HepG2 (cell line): ENCODE results near the gene SLC25A11. TPM values are rescaled to one million over a fixed set of nuclear protein-coding genes. Genes with fewer than 3 reads are reported as not detected.

Source experiments
- ATF1 ChIP-seq: IDR thresholded peaks from 2 replicates; pipeline ENCODE4 v1.6.1; 2016; ENCODE audit warnings: mild to moderate bottlenecking, control low read depth
- CREM ChIP-seq, 2 experiments: sonication (generic) in 1 of 2; formaldehyde crosslinking in 1 of 2; IDR thresholded peaks; 2 replicates each; pipeline versions ENCODE4 v1.4.0 to v1.6.1; 2016 to 2020; ENCODE audit warnings: antibody characterized with exemption in 1 of 2, mild to moderate bottlenecking in 1 of 2, missing genetic modification reagents in 1 of 2
- EHMT2 ChIP-seq: fragments of 200-600 bp; sonication (generic); IDR thresholded peaks from 2 replicates; pipeline ENCODE4 v1.7.0; 2017; ENCODE audit warnings: antibody characterized with exemption, low read depth, low read length, borderline replicate concordance
- ETV5 ChIP-seq: IDR thresholded peaks from 2 replicates; pipeline ENCODE4 v1.6.1; 2018; ENCODE audit warnings: missing biosample characterization, missing genetic modification reagents, inconsistent platforms, borderline replicate concordance
- GFI1 ChIP-seq: sonication (generic); formaldehyde crosslinking; IDR thresholded peaks from 2 replicates; pipeline ENCODE4 v1.5.0; 2020; ENCODE audit warnings: missing genetic modification reagents, mild to moderate bottlenecking, borderline replicate concordance
- GPBP1L1 ChIP-seq: sonication (generic); formaldehyde crosslinking; IDR thresholded peaks from 2 replicates; pipeline ENCODE4 v1.5.0; 2020; ENCODE audit warnings: mild to moderate bottlenecking, missing genetic modification reagents
- HBP1 ChIP-seq: IDR thresholded peaks from 2 replicates; pipeline ENCODE4 v1.6.1; 2016; ENCODE audit warnings: low read depth, control low read depth
- IRX3 ChIP-seq: sonication (generic); formaldehyde crosslinking; IDR thresholded peaks from 2 replicates; pipeline ENCODE4 v1.8.1; 2023; ENCODE audit warnings: mild to moderate bottlenecking, low read depth, missing genetic modification reagents, borderline replicate concordance
- ISX ChIP-seq: sonication (generic); formaldehyde crosslinking; conservative IDR thresholded peaks from 2 replicates; pipeline ENCODE4 v1.5.0; 2020; ENCODE audit warnings: missing genetic modification reagents
- MZF1 ChIP-seq: sonication (generic); formaldehyde crosslinking; IDR thresholded peaks from 2 replicates; pipeline ENCODE4 v1.8.1; 2023; ENCODE audit warnings: mild to moderate bottlenecking, missing genetic modification reagents, borderline replicate concordance
- ONECUT2 ChIP-seq: sonication (generic); formaldehyde crosslinking; IDR thresholded peaks from 2 replicates; pipeline ENCODE4 v1.4.0; 2020; ENCODE audit warnings: missing genetic modification reagents
- PHF5A ChIP-seq: IDR thresholded peaks from one replicate; pipeline ENCODE4 v1.6.1; 2018; ENCODE audit warnings: low read depth, missing genetic modification reagents; ENCODE audit not compliant: unreplicated experiment
- REL ChIP-seq: sonication (generic); formaldehyde crosslinking; conservative IDR thresholded peaks from 2 replicates; pipeline ENCODE4 v1.8.0; 2022; ENCODE audit warnings: mild to moderate bottlenecking, missing genetic modification reagents, moderate library complexity
- RORA ChIP-seq: sonication (generic); formaldehyde crosslinking; IDR thresholded peaks from 2 replicates; pipeline ENCODE4 v1.5.0; 2020; ENCODE audit warnings: mild to moderate bottlenecking, missing genetic modification reagents, moderate library complexity
- SALL1 ChIP-seq: sonication (generic); formaldehyde crosslinking; IDR thresholded peaks from 2 replicates; pipeline ENCODE4 v1.8.0; 2022; ENCODE audit warnings: mild to moderate bottlenecking, missing genetic modification reagents
- TAF15 ChIP-seq: fragments of 200-400 bp; formaldehyde crosslinking; IDR thresholded peaks from one replicate; pipeline ENCODE4 v1.6.1; 2018; ENCODE audit warnings: mild to moderate bottlenecking, low read depth, low read length; ENCODE audit not compliant: poor library complexity, severe bottlenecking
- U2AF1 ChIP-seq: fragments of 200-400 bp; formaldehyde crosslinking; optimal IDR thresholded peaks from 2 replicates; pipeline ENCODE3; 2017; ENCODE audit warnings: mild to moderate bottlenecking, low read depth, low read length
- ZBTB42 ChIP-seq: sonication (generic); formaldehyde crosslinking; IDR thresholded peaks from 2 replicates; pipeline ENCODE4 v1.5.0; 2020; ENCODE audit warnings: mild to moderate bottlenecking, missing genetic modification reagents
- ZNF251 ChIP-seq: sonication (generic); formaldehyde crosslinking; IDR thresholded peaks from 2 replicates; pipeline ENCODE4 v1.9.0; 2021; ENCODE audit warnings: mild to moderate bottlenecking, missing genetic modification reagents
- ZNF260 ChIP-seq: sonication (generic); formaldehyde crosslinking; IDR thresholded peaks from 2 replicates; pipeline ENCODE4 v1.4.0; 2020; ENCODE audit warnings: missing genetic modification reagents, low read depth, mild to moderate bottlenecking, borderline replicate concordance
- ZNF282 ChIP-seq: fragments of 450-650 bp; IDR thresholded peaks from 2 replicates; pipeline ENCODE4 v1.6.1; 2018; ENCODE audit not compliant: partially characterized antibody
- ZNF546 ChIP-seq: sonication (generic); formaldehyde crosslinking; conservative IDR thresholded peaks from 2 replicates; pipeline ENCODE4 v1.8.1; 2023; ENCODE audit warnings: mild to moderate bottlenecking, missing genetic modification reagents
- ZNF839 ChIP-seq: sonication (generic); formaldehyde crosslinking; IDR thresholded peaks from 2 replicates; pipeline ENCODE4 v1.4.0; 2020; ENCODE audit warnings: missing genetic modification reagents, mild to moderate bottlenecking, borderline replicate concordance
- ZSCAN9 ChIP-seq: IDR thresholded peaks from 2 replicates; pipeline ENCODE4 v1.6.1; 2016; ENCODE audit warnings: borderline replicate concordance
- polyA plus RNA-seq, 8 experiments: library from polyadenylated mRNA; depleted of rRNA in 3 of 8; stranded (reverse) in 7 of 8; unstranded in 1 of 8; fragments of >200 nt; fragmentation: Illumina TruSeq in 4 of 8; extraction: Trizol in 4 of 8; gene quantifications; 2 replicates each; pipeline versions ENCODE4 v1.2.1 to v1.2.3, GENCODE V29; 2011 to 2016; ENCODE audit warnings: low read depth in 4 of 8, missing spikeins in 1 of 8, mixed read lengths in 1 of 8; ENCODE audit not compliant: insufficient read depth in 1 of 8
- total RNA-seq, 5 experiments: library from RNA; depleted of rRNA; stranded (reverse); fragments of >200 nt; fragmentation: Illumina TruSeq; extraction: Trizol; gene quantifications; 2 replicates each; pipeline ENCODE4 v1.2.3, GENCODE V29; 2016; ENCODE audit warnings: low read depth in 1 of 5

Gene SLC25A11
- total and polyA plus RNA-seq, 2 of the 13 experiments (the other 11 are each of a cell fraction or from before 2014, with no cell fraction given), result 35.4 to 47.2 TPM

GRCh38 chr17:4947411-4948165 lies 7.7 kb upstream of the SLC25A11 start (continued):
- TF ChIP-seq RORA (CRISPR knock-in tag) (no peak), SALL1 (CRISPR knock-in tag) (peak; percentile 34; the same call in 1 of the 2 replicates), CREM (IDR thresholded peaks at IDR 0.05) (no peak), CREM (CRISPR knock-in tag; IDR thresholded peaks at IDR 0.05) (no peak), U2AF1 (no peak), ATF1 (CRISPR knock-in tag) (no peak), PHF5A (CRISPR knock-in tag) (no peak), ONECUT2 (CRISPR knock-in tag) (no peak), ETV5 (CRISPR knock-in tag) (peak; percentile 21; the same call in 1 of the 2 replicates), REL (CRISPR knock-in tag) (no peak), HBP1 (no peak), IRX3 (CRISPR knock-in tag) (no peak), ZBTB42 (CRISPR knock-in tag) (0 out of 2 replicates have a peak, but pooled peaks have one; percentile 36), GFI1 (CRISPR knock-in tag) (0 out of 2 replicates have a peak, but pooled peaks have one; percentile 10), ZNF282 (no peak), ISX (no peak), TAF15 (no peak), EHMT2 (no peak), ZNF251 (CRISPR knock-in tag) (no peak), MZF1 (no peak), ZNF839 (CRISPR knock-in tag) (no peak), ZNF546 (CRISPR knock-in tag) (0 out of 2 replicates have a peak, but pooled peaks have one; percentile 25), ZNF260 (no peak), ZSCAN9 (CRISPR knock-in tag) (no peak), GPBP1L1 (CRISPR knock-in tag) (no peak)
